ENCODE measurements around the gene NTS.

The NTS gene

DNA sequence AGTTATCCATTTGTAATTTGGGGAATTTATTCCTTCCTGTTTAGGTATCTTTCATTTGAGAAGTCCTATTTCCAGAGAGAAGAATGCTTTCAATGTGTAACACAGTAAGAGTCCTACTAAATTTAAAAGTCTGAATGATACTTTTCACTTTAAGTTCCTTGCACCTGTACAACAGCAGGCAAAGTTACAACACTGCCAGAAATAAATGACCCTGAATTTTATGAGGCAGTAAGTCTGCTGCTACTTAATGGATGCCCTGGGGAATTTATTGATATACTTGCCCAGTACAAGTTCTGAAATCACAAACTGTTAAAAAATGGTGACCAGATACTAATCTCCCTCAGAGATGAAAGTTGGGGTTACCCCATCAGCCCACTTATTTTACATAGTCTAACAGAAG, 53.1 kb downstream of the NTS start:
- no peak for DNase-seq
